OCI-LY7 (cell line): ENCODE data around the gene BAMBI.

ENCODE experiments used
- EZH2phosphoT487 ChIP-seq: fragments of 200-600 bp; sonication (generic); IDR thresholded peaks from 2 replicates; pipeline ENCODE4 v1.6.1; 2018; ENCODE audit warnings: low read depth, borderline replicate concordance, mild to moderate bottlenecking, mixed run types, antibody characterized with exemption, low read length, moderate library complexity, mixed read lengths
- TF ChIP-seq, protein P1 (sequence below): fragments of 200-600 bp; sonication (generic); conservative IDR thresholded peaks from 2 replicates; pipeline ENCODE4 v1.5.1; 2014; ENCODE audit warnings: mild to moderate bottlenecking, antibody characterized with exemption, low read length, moderate library complexity, mixed read lengths

DNA sequence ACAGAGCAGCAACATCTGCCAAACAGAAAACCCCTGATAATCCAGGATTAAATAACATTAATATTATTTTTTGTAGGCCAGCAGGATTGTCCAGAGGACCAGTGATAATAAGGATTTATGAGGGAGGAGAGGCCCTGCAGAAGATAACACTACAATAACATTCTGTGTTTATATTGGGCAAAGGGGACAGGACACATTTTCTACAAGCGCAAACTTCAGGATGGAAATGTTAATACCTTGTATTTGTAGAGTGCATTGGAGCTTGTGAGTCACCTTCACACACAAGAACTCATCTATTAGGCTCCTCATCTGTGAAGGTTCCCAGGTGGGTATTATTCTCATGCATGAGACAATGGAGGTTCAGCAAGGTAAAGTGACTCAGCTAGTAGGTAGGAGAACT is 51.0 kb downstream of the BAMBI start:
- TF ChIP-seq, protein P1, sequence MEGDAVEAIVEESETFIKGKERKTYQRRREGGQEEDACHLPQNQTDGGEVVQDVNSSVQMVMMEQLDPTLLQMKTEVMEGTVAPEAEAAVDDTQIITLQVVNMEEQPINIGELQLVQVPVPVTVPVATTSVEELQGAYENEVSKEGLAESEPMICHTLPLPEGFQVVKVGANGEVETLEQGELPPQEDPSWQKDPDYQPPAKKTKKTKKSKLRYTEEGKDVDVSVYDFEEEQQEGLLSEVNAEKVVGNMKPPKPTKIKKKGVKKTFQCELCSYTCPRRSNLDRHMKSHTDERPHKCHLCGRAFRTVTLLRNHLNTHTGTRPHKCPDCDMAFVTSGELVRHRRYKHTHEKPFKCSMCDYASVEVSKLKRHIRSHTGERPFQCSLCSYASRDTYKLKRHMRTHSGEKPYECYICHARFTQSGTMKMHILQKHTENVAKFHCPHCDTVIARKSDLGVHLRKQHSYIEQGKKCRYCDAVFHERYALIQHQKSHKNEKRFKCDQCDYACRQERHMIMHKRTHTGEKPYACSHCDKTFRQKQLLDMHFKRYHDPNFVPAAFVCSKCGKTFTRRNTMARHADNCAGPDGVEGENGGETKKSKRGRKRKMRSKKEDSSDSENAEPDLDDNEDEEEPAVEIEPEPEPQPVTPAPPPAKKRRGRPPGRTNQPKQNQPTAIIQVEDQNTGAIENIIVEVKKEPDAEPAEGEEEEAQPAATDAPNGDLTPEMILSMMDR: no peak
- TF ChIP-seq EZH2phosphoT487: no peak
